Fibroblast of mammary gland (primary cell): Measurements from ENCODE around the gene GYS2.

Source experiments
- DNase-seq: peaks from one replicate; pipeline ENCODE4 v3.0.0-alpha.2; 2010; ENCODE audit warnings: low read depth
- H3K4me3 ChIP-seq: 2 replicates; pipeline ENCODE4 v1.5.1; 2011; ENCODE audit warnings: low read depth, mild to moderate bottlenecking, low read length, moderate library complexity; ENCODE audit not compliant: control insufficient read depth
- TF ChIP-seq, protein P1 (sequence below): conservative IDR thresholded peaks from 2 replicates; pipeline ENCODE4 v1.5.1; 2011; ENCODE audit warnings: low read depth, low read length, inconsistent platforms; ENCODE audit not compliant: control insufficient read depth, insufficient read depth

Gene GYS2

DNA sequence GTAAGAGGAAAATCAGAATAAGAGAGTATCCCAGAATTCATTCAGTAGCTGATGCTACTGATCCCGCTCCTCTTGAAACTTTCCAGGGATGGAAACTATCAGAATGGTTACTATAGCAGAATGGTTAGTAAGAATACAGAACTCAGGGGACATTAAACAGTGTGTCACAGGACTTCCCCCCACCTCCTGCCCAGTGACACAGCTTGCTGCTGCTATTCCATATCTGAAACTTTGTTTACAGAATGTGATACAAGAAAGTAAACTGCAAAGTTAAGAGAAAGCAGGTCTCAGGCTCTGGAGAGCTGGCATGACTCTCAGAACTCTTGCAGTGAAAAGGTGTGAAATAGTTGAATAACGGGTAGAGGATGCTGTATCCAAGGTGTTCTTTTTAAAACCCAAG is 75.2 kb downstream of the GYS2 start:
- TF ChIP-seq, protein P1, sequence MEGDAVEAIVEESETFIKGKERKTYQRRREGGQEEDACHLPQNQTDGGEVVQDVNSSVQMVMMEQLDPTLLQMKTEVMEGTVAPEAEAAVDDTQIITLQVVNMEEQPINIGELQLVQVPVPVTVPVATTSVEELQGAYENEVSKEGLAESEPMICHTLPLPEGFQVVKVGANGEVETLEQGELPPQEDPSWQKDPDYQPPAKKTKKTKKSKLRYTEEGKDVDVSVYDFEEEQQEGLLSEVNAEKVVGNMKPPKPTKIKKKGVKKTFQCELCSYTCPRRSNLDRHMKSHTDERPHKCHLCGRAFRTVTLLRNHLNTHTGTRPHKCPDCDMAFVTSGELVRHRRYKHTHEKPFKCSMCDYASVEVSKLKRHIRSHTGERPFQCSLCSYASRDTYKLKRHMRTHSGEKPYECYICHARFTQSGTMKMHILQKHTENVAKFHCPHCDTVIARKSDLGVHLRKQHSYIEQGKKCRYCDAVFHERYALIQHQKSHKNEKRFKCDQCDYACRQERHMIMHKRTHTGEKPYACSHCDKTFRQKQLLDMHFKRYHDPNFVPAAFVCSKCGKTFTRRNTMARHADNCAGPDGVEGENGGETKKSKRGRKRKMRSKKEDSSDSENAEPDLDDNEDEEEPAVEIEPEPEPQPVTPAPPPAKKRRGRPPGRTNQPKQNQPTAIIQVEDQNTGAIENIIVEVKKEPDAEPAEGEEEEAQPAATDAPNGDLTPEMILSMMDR, result no peak
- DNase-seq, result no peak
- H3K4me3 ChIP-seq, result no peak overlapping the region

DNA sequence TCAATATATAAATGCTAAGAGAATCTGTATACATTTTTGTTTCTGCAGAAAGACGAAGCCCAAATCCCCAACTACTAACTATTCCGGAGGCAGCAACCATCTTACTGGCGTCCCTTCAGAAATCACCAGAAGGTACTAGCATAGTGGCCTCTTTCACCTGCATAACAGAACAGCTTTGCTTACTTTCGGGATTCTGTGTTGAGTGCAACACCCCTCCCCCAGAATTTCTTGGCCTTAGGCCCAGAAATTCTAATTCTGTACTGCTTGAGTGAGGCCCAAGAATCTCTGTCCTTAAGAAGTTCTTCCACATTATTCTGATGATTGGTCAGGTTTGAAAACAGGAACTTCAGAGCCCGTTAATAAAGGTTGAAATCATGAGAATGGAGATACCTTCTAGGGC is 75.7 kb downstream of the GYS2 start:
- no peak for DNase-seq
- no peak overlapping the region for H3K4me3 ChIP-seq
- TF ChIP-seq, protein P1, result no peak

DNA sequence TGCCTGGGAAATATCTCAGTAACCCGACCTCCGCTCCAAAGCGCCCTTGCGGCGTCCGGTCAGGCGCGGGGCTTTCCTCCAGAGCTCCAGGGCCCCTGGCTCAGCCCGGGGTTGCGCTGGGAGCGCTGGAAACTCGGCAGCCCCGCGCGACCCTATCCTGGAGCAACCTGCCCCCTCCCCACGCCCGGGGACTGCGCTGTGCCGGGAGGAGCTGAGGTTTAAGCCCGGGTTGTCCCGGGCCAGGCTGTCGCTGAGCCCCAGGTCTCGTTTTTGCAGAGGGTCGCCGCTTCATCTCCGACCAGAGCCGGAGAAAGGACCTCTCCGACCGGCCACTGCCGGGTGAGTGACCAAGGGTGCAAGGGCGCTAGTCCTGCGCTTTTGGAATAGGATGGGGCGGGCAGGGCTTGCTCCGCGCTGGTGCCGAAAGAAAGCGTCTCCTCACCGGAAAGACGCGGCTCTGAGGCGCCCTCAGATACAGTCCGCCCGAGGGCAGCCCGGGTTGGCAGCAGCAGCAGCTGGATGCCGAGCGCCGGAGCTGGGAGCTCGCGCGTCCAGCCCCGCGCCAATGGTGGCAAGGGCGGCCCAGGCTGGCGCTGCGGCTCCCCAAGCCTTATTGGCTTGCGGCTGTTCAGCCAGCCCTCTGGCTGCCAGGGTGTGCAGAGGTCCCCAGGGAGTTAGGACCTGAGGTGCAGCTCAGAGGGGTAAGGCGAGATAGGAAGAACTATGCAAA is 77.0 kb downstream of the GYS2 start:
- peak; percentile 41 for DNase-seq
- peak overlapping the region; percentile 63 for H3K4me3 ChIP-seq
- TF ChIP-seq, protein P1, result no peak

DNA sequence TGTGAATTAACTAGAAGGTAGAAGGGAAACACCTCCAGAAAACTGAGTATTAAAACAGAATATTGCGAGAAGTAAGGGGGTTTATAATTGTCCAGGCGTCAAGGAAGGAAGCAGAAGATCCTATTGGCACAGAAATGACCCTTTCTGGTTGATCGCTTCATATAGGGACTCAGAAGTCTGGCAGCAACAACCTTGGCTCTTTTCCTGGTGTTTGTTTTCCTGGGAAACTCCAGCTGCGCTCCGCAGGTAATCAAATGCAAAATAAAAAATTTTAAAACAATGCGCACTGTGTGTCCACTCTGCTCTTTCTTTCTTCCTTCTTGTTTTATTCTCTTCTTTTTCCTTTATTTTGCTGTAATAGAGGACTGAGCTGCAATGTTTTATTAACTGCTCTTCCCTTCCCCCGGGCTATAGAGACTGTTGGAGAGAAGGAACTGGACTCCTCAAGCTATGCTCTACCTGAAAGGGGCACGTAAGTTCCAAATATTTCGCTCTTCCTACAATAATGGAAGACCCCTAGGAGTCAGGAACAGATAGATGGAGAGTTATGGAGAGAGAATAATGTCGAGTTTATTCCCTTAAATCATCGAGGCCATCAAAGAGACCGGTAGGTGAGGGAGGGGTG is 77.8 kb downstream of the GYS2 start:
- H3K4me3 ChIP-seq, result peak overlapping the region; percentile 63
- DNase-seq, result no peak
- TF ChIP-seq, protein P1, result no peak

DNA sequence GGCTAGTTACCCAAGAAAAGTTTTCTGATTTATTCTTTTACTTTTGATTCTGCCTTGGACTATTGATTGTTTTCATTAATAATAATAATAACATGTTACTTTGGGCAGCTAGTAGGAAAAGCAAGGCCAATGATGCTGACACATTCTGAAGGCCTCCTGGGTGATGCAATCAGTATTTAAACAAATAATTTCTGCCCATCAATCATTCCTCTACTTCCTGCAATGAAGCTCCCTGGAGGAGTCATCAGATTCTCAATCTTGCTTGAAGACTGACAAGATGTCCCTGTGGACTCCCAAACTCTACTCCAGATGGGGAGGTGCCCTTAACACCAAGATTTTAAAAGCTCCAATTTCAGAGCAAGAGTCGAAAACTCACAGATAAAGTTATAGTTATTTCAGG is 78.6 kb downstream of the GYS2 start, which contains the start of gene SPX:
SPX (plus strand) TSS at position 244 of the 400 bp plus-strand sequence. CDS start 177 bp downstream, outside the sequence.
- H3K4me3 ChIP-seq, result peak within 1 kb of the TSS; percentile 63
- DNase-seq, result peak; percentile 55

DNA sequence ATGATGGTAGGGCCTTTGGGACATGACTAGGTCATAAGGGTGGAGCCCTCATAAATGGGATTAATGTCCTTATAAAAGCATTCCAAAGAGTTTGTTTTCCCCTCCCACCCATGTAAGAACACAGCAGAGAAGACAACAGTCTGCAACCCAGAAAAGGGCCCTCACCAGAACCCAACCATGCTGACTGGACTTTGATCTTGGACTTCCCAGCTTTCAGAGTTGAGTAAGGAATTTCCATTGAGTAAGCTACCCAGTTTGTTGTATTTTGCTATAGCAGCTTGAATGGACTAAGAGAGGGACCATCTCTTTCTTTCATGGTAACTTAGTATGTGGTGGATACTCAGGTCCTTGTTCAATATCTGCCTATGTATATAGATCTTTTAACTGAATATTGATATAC is 81.5 kb downstream of the GYS2 start:
- H3K4me3 ChIP-seq, result no peak overlapping the region
- DNase-seq, result no peak
- TF ChIP-seq, protein P1, result no peak

More for the DNA sequence above, 78.6 kb downstream of the GYS2 start, which contains the start of gene SPX:
- TF ChIP-seq, protein P1, result no peak

DNA sequence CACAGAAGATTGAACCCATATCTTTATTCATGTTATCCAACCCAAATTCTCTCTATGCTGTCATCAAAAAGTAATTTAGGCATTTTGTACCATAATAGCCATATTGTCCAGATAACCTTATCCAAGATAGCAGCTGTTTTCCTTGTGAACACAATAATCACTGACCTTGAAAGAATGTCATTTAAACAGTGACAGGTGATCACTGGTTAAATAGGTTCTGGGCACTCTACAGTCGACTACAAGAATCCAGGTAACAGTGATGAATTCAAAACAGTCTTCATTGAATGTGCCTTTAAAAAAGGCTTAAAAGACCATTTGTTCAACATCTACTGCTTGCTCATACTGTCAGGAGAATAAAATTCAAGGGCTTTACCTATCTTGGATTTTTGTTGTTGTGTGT is 83.1 kb downstream of the GYS2 start:
- DNase-seq, result no peak
- TF ChIP-seq, protein P1, result no peak
- H3K4me3 ChIP-seq, result no peak overlapping the region
